Fibroblast of lung (primary cell): ENCODE measurements around the gene DIO3. TPM values are rescaled to one million over a fixed set of nuclear protein-coding genes. Genes with fewer than 3 reads are reported as not detected.

ENCODE experiments used
- DNase-seq, 2 donors: peaks; one replicate each; pipeline versions ENCODE4 v3.0.0 to v3.0.0-alpha.2; 2010; ENCODE audit warnings: low read depth in 2 of 2
- H2AFZ ChIP-seq: 2 replicates; pipeline ENCODE4 v1.5.1; 2012; ENCODE audit warnings: low read length, control low read depth, inconsistent platforms
- H3K27ac ChIP-seq: 2 replicates; pipeline ENCODE4 v1.5.1; 2011; ENCODE audit warnings: low read length, control low read depth; ENCODE audit not compliant: insufficient read depth
- H3K27me3 ChIP-seq: 2 replicates; pipeline ENCODE4 v1.5.1; 2011; ENCODE audit warnings: mild to moderate bottlenecking, low read length; ENCODE audit not compliant: control insufficient read depth, insufficient read depth
- H3K36me3 ChIP-seq: 2 replicates; pipeline ENCODE4 v1.5.1; 2011; ENCODE audit warnings: low read length; ENCODE audit not compliant: control insufficient read depth, insufficient read depth
- H3K4me1 ChIP-seq: 2 replicates; pipeline ENCODE4 v1.5.1; 2011; ENCODE audit warnings: low read length; ENCODE audit not compliant: control insufficient read depth, insufficient read depth; ENCODE audit errors: extremely low read depth
- H3K4me2 ChIP-seq: 2 replicates; pipeline ENCODE4 v1.5.1; 2011; ENCODE audit warnings: low read length, control low read depth; ENCODE audit not compliant: insufficient read depth; ENCODE audit errors: extremely low read depth
- H3K4me3 ChIP-seq, 4 experiments: fragments of 200-600 bp in 1 of 4; sonication (generic) in 1 of 4; replicated peaks in 1 of 4; 2 replicates each; pipeline ENCODE4 v1.5.1; 2011 to 2016; ENCODE audit warnings: low read length in 4 of 4, low read depth in 3 of 4, mild to moderate bottlenecking in 3 of 4, control low read depth in 2 of 4, inconsistent platforms in 1 of 4, mixed read lengths in 1 of 4; ENCODE audit not compliant: insufficient read depth in 1 of 4; ENCODE audit errors: control extremely low read depth in 1 of 4
- H3K79me2 ChIP-seq: 2 replicates; pipeline ENCODE4 v1.5.1; 2012; ENCODE audit warnings: mild to moderate bottlenecking, low read length, inconsistent platforms; ENCODE audit not compliant: control insufficient read depth, insufficient read depth
- H3K9ac ChIP-seq: 2 replicates; pipeline ENCODE4 v1.5.1; 2011; ENCODE audit warnings: mild to moderate bottlenecking, low read length, control low read depth; ENCODE audit not compliant: insufficient read depth
- H3K9me3 ChIP-seq: 2 replicates; pipeline ENCODE4 v1.5.1; 2012; ENCODE audit warnings: low read depth, low read length; ENCODE audit not compliant: control insufficient read depth, insufficient read depth
- H4K20me1 ChIP-seq: 2 replicates; pipeline ENCODE4 v1.5.1; 2011; ENCODE audit warnings: low read length; ENCODE audit not compliant: control insufficient read depth, insufficient read depth; ENCODE audit errors: extremely low read depth
- EZH2 ChIP-seq: IDR thresholded peaks from 2 replicates; pipeline ENCODE4 v1.5.1; 2012; ENCODE audit warnings: low read length, control low read depth, mild to moderate bottlenecking; ENCODE audit errors: missing control alignments
- polyA plus RNA-seq, 2 donors: library from polyadenylated mRNA; depleted of rRNA in 1 of 2; stranded (reverse) in 1 of 2; unstranded in 1 of 2; fragments of >200 nt; gene quantifications; 2 replicates each; pipeline ENCODE4 v1.2.1, GENCODE V29; 2011 to 2012; ENCODE audit warnings: missing spikeins in 1 of 2
- total RNA-seq: library from RNA; depleted of rRNA; stranded (reverse); fragments of >200 nt; gene quantifications from 2 replicates; pipeline ENCODE4 v1.2.1, GENCODE V29; 2014
- TF ChIP-seq, protein P1 (sequence below), 2 donors: IDR thresholded peaks in 1 of 2; conservative IDR thresholded peaks in 1 of 2; 1 replicate in 1 of 2; 2 replicates in 1 of 2; pipeline ENCODE4 v1.5.1; 2011 to 2012; ENCODE audit warnings: low read length in 2 of 2, control low read depth in 1 of 2, inconsistent platforms in 1 of 2, low read depth in 1 of 2, mild to moderate bottlenecking in 1 of 2

The DIO3 gene
- total and polyA plus RNA-seq, 2 donors (not counting 1 experiment from before 2014, with no cell fraction given) = 0.17 TPM; not detected in 1

DNA sequence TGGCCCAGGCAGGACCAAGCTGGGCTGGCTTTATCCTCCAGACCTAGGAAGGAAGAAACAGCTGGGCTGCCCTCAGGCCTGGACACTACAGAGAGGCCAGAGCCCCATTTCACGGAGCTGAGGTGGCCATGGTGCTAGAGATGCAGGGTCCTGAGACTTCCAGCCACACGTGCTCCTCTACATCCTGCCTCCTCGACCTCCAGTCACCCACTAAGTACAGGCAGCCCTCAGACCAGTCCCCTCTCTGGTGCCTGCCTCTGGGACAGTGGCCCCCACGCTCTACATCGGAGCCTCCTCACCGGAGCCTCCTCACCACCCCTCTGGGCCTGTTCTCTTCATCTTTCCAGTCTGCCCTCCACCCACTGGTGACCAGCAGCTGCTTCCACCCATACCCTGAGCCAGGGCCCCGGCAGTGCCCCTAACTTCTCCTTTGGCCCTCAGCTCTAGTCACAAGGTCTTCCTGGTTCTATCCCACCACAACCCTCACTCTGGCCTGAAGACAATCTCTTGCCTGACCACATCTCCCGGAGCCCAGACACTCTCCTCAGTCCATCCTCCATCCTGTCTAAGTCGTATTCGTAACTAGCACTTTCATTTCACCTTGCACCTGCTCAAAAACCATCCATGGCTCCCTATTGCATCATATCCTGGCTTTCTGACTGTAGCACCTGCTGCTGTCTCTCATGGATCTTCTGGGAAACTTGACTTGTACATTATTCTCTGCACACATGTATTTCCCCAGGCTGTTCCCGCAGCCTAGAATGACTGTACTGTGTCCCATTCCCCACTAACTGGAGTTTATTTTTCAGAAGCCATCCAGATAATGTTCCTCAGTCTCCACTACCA lies 43.9 kb downstream of the DIO3 start:
- Histone ChIP-seq H3K36me3 (no peaks in the 10 kb centered on the region), H2AFZ (no peak overlapping the region), H3K4me2 (no peak overlapping the region), H3K9ac (no peak overlapping the region), H3K79me2 (no peaks in the 10 kb centered on the region), H3K4me3 (no peak overlapping the region), H3K27me3 (peaks cover 7% of the 10 kb centered on the region), H3K27ac (no peak overlapping the region), H4K20me1 (no peaks in the 10 kb centered on the region), H3K9me3 (no peaks in the 10 kb centered on the region), H3K4me1 (no peaks in the 10 kb centered on the region)
- no peak for TF ChIP-seq EZH2
- TF ChIP-seq, protein P1, sequence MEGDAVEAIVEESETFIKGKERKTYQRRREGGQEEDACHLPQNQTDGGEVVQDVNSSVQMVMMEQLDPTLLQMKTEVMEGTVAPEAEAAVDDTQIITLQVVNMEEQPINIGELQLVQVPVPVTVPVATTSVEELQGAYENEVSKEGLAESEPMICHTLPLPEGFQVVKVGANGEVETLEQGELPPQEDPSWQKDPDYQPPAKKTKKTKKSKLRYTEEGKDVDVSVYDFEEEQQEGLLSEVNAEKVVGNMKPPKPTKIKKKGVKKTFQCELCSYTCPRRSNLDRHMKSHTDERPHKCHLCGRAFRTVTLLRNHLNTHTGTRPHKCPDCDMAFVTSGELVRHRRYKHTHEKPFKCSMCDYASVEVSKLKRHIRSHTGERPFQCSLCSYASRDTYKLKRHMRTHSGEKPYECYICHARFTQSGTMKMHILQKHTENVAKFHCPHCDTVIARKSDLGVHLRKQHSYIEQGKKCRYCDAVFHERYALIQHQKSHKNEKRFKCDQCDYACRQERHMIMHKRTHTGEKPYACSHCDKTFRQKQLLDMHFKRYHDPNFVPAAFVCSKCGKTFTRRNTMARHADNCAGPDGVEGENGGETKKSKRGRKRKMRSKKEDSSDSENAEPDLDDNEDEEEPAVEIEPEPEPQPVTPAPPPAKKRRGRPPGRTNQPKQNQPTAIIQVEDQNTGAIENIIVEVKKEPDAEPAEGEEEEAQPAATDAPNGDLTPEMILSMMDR (conservative IDR thresholded peaks at IDR 0.05 in 1 of 2, IDR thresholded peaks at IDR 0.05 in 1 of 2; ENCODE audit: low read depth in 1 of 2, low read length in 2 of 2) = no peak
- DNase-seq = no peak

DNA sequence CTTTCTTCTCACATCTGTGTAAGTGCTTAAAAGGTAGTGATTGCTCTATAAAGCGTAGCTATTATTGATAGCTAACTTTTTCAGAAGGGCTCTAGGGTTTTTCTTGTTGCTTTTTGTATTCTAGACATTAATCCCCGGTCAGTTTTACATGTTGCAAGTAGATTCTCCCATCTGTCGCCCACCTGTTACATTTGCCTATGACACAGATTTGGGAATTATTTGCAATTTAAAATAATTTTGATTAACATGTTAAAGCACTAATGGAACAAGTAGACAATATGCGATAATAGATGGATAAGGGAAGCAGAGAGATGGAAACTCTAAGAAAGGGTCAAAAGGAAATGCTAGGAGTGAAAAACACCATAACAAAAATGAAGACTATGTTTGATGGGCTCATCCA lies 44.5 kb downstream of the DIO3 start:
- Histone ChIP-seq H2AFZ (no peak overlapping the region), H3K9ac (no peak overlapping the region), H3K9me3 (no peaks in the 10 kb centered on the region), H3K27me3 (peaks cover 7% of the 10 kb centered on the region), H3K4me3 (no peak overlapping the region), H4K20me1 (no peaks in the 10 kb centered on the region), H3K79me2 (no peaks in the 10 kb centered on the region), H3K4me1 (no peaks in the 10 kb centered on the region), H3K4me2 (no peak overlapping the region), H3K27ac (no peak overlapping the region), H3K36me3 (no peaks in the 10 kb centered on the region)
- TF ChIP-seq, protein P1 (conservative IDR thresholded peaks at IDR 0.05 in 1 of 2, IDR thresholded peaks at IDR 0.05 in 1 of 2; ENCODE audit: low read depth in 1 of 2, low read length in 2 of 2) = no peak
- TF ChIP-seq EZH2 = no peak
- DNase-seq = no peak

Other genes with a start within 250 kb of the DIO3 start
- gene PPP2R5C, start 200.2 kb downstream of the DIO3 start, total RNA-seq = 82.7 and 86.0 TPM in 2 replicates
- 113 and 116 TPM in 2 replicates for gene PPP2R5C, start 200.2 kb downstream of the DIO3 start, polyA plus RNA-seq